ENCODE measurements around the gene PCCA. TPM values are rescaled to one million over a fixed set of nuclear protein-coding genes. Genes with fewer than 3 reads are reported as not detected.

PCCA gene
- total RNA-seq, 1 donor from 2014 or later = 33.3 TPM

GRCh38 chr13:100363874-100364273 lies 275.0 kb downstream of the PCCA start:
- Mint-ChIP-seq H3K27ac (ENCODE audit: unreplicated experiment) (no peak overlapping the region), H3K9me3 (ENCODE audit: unreplicated experiment) (no peaks in the 10 kb centered on the region), H3K27me3 (ENCODE audit: unreplicated experiment) (no peaks in the 10 kb centered on the region), H3K4me1 (ENCODE audit: unreplicated experiment) (peaks cover 4% of the 10 kb centered on the region), H3K4me3 (ENCODE audit: unreplicated experiment) (no peak overlapping the region), H3K36me3 (ENCODE audit: low read depth, unreplicated experiment) (no peaks in the 10 kb centered on the region)
- TF ChIP-seq, protein P1, sequence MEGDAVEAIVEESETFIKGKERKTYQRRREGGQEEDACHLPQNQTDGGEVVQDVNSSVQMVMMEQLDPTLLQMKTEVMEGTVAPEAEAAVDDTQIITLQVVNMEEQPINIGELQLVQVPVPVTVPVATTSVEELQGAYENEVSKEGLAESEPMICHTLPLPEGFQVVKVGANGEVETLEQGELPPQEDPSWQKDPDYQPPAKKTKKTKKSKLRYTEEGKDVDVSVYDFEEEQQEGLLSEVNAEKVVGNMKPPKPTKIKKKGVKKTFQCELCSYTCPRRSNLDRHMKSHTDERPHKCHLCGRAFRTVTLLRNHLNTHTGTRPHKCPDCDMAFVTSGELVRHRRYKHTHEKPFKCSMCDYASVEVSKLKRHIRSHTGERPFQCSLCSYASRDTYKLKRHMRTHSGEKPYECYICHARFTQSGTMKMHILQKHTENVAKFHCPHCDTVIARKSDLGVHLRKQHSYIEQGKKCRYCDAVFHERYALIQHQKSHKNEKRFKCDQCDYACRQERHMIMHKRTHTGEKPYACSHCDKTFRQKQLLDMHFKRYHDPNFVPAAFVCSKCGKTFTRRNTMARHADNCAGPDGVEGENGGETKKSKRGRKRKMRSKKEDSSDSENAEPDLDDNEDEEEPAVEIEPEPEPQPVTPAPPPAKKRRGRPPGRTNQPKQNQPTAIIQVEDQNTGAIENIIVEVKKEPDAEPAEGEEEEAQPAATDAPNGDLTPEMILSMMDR (IDR thresholded peaks at IDR 0.05; ENCODE audit: unreplicated experiment) = no peak
- no peak for DNase-seq (ENCODE audit: low spot score)

- H3K36me3 Mint-ChIP-seq (ENCODE audit: low read depth, unreplicated experiment) = no peaks in the 10 kb centered on the region
- no peaks in the 10 kb centered on the region for H3K27me3 Mint-ChIP-seq (ENCODE audit: unreplicated experiment)
- no peak for DNase-seq (ENCODE audit: low spot score)
- no peaks in the 10 kb centered on the region for H3K9me3 Mint-ChIP-seq (ENCODE audit: unreplicated experiment)
- H3K4me3 Mint-ChIP-seq (ENCODE audit: unreplicated experiment) = no peak overlapping the region
- peaks cover 4% of the 10 kb centered on the region for H3K4me1 Mint-ChIP-seq (ENCODE audit: unreplicated experiment)
- H3K27ac Mint-ChIP-seq (ENCODE audit: unreplicated experiment) = no peak overlapping the region
- TF ChIP-seq, protein P1 (IDR thresholded peaks at IDR 0.05; ENCODE audit: unreplicated experiment) = no peak
Observed at GRCh38 chr13:100364591-100364990, 275.7 kb downstream of the PCCA start.

DNA sequence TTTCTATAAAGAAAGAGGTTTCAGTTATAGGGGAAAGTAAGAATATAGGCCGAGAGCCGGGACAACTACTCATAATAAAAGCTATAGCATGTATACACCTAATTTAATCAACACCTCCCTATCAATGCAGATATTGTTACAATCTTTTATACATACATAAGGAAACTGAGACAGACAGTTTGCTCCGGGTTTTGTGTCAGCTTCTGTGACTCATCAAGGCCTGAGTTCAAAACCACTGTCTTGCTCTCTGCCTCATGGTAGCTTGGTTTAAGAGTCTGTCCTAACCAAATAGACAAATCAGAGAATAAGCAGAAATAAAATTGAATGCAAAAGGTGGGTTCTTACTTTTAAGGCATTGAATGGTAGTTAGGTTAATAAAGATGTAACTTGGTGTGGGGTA lies 276.8 kb downstream of the PCCA start:
- no peak for DNase-seq (ENCODE audit: low spot score)
- Mint-ChIP-seq H3K27me3 (ENCODE audit: unreplicated experiment) (no peaks in the 10 kb centered on the region), H3K27ac (ENCODE audit: unreplicated experiment) (no peak overlapping the region), H3K9me3 (ENCODE audit: unreplicated experiment) (no peaks in the 10 kb centered on the region), H3K4me3 (ENCODE audit: unreplicated experiment) (no peak overlapping the region), H3K4me1 (ENCODE audit: unreplicated experiment) (peaks cover 4% of the 10 kb centered on the region), H3K36me3 (ENCODE audit: low read depth, unreplicated experiment) (peaks cover 3% of the 10 kb centered on the region)
- TF ChIP-seq, protein P1 (IDR thresholded peaks at IDR 0.05; ENCODE audit: unreplicated experiment) = no peak

- Mint-ChIP-seq H3K36me3 (ENCODE audit: low read depth, unreplicated experiment) (peaks cover 34% of the 10 kb centered on the region), H3K27ac (ENCODE audit: unreplicated experiment) (no peak overlapping the region)
Observed at GRCh38 chr13:100378533-100378932, 289.6 kb downstream of the PCCA start.

GRCh38 chr13:100381595-100382224 lies 292.8 kb downstream of the PCCA start:
- no peak overlapping the region for H3K27ac Mint-ChIP-seq (ENCODE audit: unreplicated experiment)
- no peaks in the 10 kb centered on the region for H3K4me1 Mint-ChIP-seq (ENCODE audit: unreplicated experiment)
- no peaks in the 10 kb centered on the region for H3K27me3 Mint-ChIP-seq (ENCODE audit: unreplicated experiment)

More at GRCh38 chr13:100378533-100378932, 289.6 kb downstream of the PCCA start:
- H3K9me3 Mint-ChIP-seq (ENCODE audit: unreplicated experiment) = no peaks in the 10 kb centered on the region
- TF ChIP-seq, protein P1 (IDR thresholded peaks at IDR 0.05; ENCODE audit: unreplicated experiment) = no peak
- no peak overlapping the region for H3K4me3 Mint-ChIP-seq (ENCODE audit: unreplicated experiment)
- DNase-seq (ENCODE audit: low spot score) = no peak
- no peaks in the 10 kb centered on the region for H3K4me1 Mint-ChIP-seq (ENCODE audit: unreplicated experiment)
- H3K27me3 Mint-ChIP-seq (ENCODE audit: unreplicated experiment) = peaks cover 2% of the 10 kb centered on the region

More at GRCh38 chr13:100381595-100382224, 292.8 kb downstream of the PCCA start:
- Mint-ChIP-seq H3K36me3 (ENCODE audit: low read depth, unreplicated experiment) (peaks cover 18% of the 10 kb centered on the region), H3K4me3 (ENCODE audit: unreplicated experiment) (no peak overlapping the region), H3K9me3 (ENCODE audit: unreplicated experiment) (no peaks in the 10 kb centered on the region)
- DNase-seq (ENCODE audit: low spot score) = no peak
- TF ChIP-seq, protein P1 (IDR thresholded peaks at IDR 0.05; ENCODE audit: unreplicated experiment) = no peak

All from endothelial cell (in vitro differentiated cells).